Skeletal muscle tissue (tissue), 4 donors: Measurements from ENCODE around the gene TSPAN18. TPM values are rescaled to one million over a fixed set of nuclear protein-coding genes. Genes with fewer than 3 reads are reported as not detected.

ENCODE experiments used
- H3K27ac ChIP-seq: one replicate; pipeline ENCODE4 v1.7.0; 2013; ENCODE audit warnings: mild to moderate bottlenecking, low read depth, low read length, inconsistent platforms
- H3K27me3 ChIP-seq, 3 donors: one replicate each; pipeline ENCODE4 v1.7.0; 2013; ENCODE audit warnings: low read length in 3 of 3; ENCODE audit not compliant: control insufficient read depth in 3 of 3, insufficient read depth in 3 of 3
- H3K36me3 ChIP-seq, 3 donors: one replicate each; pipeline ENCODE4 v1.7.0; 2013; ENCODE audit warnings: low read length in 3 of 3; ENCODE audit not compliant: control insufficient read depth in 3 of 3, insufficient read depth in 3 of 3
- H3K4me1 ChIP-seq, 3 donors: one replicate each; pipeline ENCODE4 v1.7.0; 2013; ENCODE audit warnings: low read length in 3 of 3, mild to moderate bottlenecking in 3 of 3; ENCODE audit not compliant: control insufficient read depth in 3 of 3, insufficient read depth in 3 of 3
- H3K4me3 ChIP-seq, 3 donors: one replicate each; pipeline ENCODE4 v1.7.0; 2013; ENCODE audit warnings: low read length in 3 of 3
- H3K9ac ChIP-seq, 3 donors: one replicate each; pipeline ENCODE4 v1.7.0; 2013; ENCODE audit warnings: low read length in 3 of 3, mild to moderate bottlenecking in 3 of 3, moderate library complexity in 2 of 3, low read depth in 1 of 3
- H3K9me3 ChIP-seq, 3 donors: one replicate each; pipeline ENCODE4 v1.7.0; 2013; ENCODE audit warnings: low read length in 3 of 3; ENCODE audit not compliant: control insufficient read depth in 3 of 3
- total RNA-seq: library from RNA; depleted of rRNA; stranded (reverse); fragments of >200 nt; gene quantifications from one replicate; pipeline ENCODE4 v1.2.3, GENCODE V29; 2014
- donor health status: Osteomylitis.

TSPAN18 gene
- total RNA-seq, 1 donor from 2014 or later: 11.5 TPM

GRCh38 chr11:44978274-44978960, 251.7 kb downstream of the TSPAN18 start:
- Histone ChIP-seq H3K27me3 (no peaks in the 10 kb centered on the region), H3K36me3 (no peaks in the 10 kb centered on the region), H3K4me3 (no peak overlapping the region), H3K27ac (no peak overlapping the region), H3K9ac (no peak overlapping the region), H3K4me1 (peaks cover 6 to 24% (median 17%) of the 10 kb centered on the region in 3 donors), H3K9me3 (no peaks in the 10 kb centered on the region)

GRCh38 chr11:44978961-44979331, 252.2 kb downstream of the TSPAN18 start:
- H3K27me3 ChIP-seq: no peaks in the 10 kb centered on the region
- H3K36me3 ChIP-seq: no peaks in the 10 kb centered on the region
- H3K4me1 ChIP-seq: peaks cover 6 to 24% (median 17%) of the 10 kb centered on the region in 3 donors
- no peaks in the 10 kb centered on the region for H3K9me3 ChIP-seq
- H3K27ac ChIP-seq: no peak overlapping the region
- no peak overlapping the region for H3K4me3 ChIP-seq
- no peak overlapping the region for H3K9ac ChIP-seq

GRCh38 chr11:44979543-44980399, 253.0 kb downstream of the TSPAN18 start:
- Histone ChIP-seq H3K4me3 (no peak overlapping the region), H3K4me1 (peaks cover 6 to 24% (median 17%) of the 10 kb centered on the region in 3 donors), H3K27me3 (no peaks in the 10 kb centered on the region), H3K27ac (no peak overlapping the region), H3K9me3 (no peaks in the 10 kb centered on the region), H3K36me3 (no peaks in the 10 kb centered on the region), H3K9ac (no peak overlapping the region)

GRCh38 chr11:44980533-44981427, 254.0 kb downstream of the TSPAN18 start:
- no peak overlapping the region for H3K9ac ChIP-seq
- H3K4me1 ChIP-seq: peaks cover 6 to 25% (median 17%) of the 10 kb centered on the region in 3 donors
- no peaks in the 10 kb centered on the region for H3K27me3 ChIP-seq
- H3K9me3 ChIP-seq: no peaks in the 10 kb centered on the region
- H3K27ac ChIP-seq: no peak overlapping the region
- no peak overlapping the region for H3K4me3 ChIP-seq
- H3K36me3 ChIP-seq: no peaks in the 10 kb centered on the region

Other genes starting within 250 kb of the TSPAN18 start
- gene CD82, start 161.3 kb upstream of the TSPAN18 start, total RNA-seq: 35.5 TPM
- gene TP53I11, start 223.9 kb downstream of the TSPAN18 start, total RNA-seq: 6.8 TPM